ENCODE data around the gene PRR12.
"Not testable (repeated sequence)": the region's sequence is repeated elsewhere in the genome, so short reads cannot be mapped to it uniquely, and the experiment has no call there.

The PRR12 gene

GRCh38 chr19:49624967-49625910 lies 34.3 kb downstream of the PRR12 start:
- no peak for DNase-seq

DNA sequence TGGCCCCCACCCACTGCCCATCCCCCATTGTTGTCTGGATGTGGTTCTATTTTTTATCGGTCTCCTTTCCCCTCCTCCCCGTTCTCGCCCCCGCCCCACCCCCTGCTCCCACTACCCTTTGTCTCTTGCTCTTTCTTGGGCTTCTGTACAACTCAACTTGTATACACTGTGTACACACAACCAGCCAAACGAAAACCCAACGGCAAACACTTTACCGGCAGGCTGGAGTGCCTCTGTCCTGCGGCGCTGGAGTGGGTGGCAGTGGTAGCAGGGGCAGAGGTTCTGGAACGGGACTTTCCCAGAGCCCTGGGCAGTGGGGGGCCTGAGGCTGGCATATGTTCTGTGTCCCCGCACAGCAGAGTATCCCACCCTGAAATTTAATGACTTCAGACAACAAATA lies 35.2 kb downstream of the PRR12 start:
- no peak for DNase-seq

GRCh38 chr19:49629659-49630058 lies 38.7 kb downstream of the PRR12 start:
- no peak for DNase-seq

DNA sequence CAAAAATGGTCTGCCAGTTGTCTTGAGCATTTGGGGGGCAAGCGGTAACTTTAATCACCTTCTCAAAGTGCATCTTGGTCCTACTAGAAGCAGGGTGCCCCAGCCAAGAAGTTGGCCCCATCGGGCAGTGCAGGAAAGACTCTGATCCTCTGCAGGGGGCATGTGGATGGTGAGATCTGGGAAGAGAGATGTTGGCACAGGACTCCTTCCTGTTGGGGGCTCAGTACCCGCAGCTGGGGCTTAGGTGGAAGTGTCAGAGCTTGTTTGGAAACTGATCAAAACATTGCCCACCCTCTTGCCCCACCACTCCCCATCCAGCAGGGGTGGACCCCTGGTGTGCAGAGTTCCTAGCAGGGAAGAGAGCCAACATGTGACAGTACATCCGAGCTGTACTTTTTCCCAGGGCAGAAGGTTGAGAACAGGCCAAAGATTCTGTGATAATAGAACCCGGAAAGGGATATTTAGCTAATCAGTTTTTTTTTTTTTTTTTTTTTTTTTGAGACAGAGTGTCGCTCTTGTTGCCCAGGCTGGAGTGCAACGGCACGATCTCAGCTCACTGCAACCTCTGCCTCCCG lies 40.1 kb downstream of the PRR12 start:
- no peak for DNase-seq

DNA sequence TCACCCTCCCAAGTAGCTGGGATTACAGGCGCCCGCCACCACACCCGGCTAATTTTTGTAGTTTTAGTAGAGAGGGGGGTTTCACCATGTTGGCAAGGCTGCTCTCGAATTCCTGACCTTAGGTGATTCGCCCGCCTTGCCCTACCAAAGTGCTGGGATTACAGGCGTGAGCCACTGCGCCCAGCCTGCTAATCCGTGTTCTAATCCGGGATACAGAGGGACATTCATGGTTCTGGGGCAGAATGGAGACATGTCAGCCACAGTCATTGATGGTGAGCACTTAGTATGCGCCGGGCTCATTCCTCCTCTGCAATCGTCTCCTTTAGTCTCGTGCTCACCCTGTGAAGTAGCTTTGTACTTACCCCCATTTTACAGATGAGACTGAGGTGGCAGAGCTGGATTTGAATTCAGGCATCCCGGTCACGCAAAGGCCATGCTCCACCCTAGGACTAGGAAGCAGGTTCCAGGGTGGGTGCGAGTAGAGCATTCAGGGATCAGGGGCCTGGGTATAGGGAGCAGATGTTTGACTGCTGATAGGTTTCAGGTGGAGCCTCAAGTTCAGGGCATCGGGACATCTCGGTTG lies 40.7 kb downstream of the PRR12 start:
- DNase-seq, result no peak

DNA sequence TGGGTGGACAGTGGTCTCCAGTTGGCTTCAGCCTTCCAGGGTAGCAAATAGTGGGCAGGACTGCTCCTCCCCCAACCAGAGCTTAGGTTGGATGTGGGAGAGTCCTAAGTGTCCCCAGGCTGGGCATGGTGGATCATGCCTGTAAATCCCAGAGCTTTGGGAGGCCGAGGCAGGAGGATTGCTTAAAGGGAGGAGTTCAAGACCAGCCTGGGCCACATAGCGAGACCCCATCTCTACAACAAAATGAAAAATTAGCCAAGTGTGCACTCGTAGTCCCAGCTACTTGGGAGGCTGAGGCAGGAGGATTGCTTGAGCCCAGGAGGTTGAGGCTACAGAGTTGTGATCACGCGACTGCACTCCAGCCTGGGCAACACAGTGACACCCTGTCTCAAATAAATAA lies 41.6 kb downstream of the PRR12 start:
- no peak for DNase-seq

DNA sequence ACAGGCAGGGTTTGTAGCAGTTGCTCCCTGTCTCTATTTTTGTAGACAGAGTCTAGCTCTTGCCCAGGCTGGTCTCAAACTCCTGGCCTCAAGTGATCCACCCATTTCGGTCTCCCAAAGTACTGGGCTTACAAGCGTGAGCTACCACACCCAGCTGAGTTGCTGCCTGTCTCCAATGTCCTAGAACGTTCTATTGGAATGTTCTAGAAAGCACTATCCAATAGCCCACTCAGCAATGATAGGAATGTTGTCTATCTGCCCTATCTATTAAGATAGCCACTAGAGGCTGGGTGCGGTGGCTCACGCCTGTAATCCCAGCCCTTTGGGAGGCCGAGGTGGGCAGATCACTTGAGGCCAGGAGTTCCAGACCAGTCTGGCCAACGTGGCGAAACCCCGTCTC lies 42.3 kb downstream of the PRR12 start:
- DNase-seq, result not testable (repeated sequence)

DNA sequence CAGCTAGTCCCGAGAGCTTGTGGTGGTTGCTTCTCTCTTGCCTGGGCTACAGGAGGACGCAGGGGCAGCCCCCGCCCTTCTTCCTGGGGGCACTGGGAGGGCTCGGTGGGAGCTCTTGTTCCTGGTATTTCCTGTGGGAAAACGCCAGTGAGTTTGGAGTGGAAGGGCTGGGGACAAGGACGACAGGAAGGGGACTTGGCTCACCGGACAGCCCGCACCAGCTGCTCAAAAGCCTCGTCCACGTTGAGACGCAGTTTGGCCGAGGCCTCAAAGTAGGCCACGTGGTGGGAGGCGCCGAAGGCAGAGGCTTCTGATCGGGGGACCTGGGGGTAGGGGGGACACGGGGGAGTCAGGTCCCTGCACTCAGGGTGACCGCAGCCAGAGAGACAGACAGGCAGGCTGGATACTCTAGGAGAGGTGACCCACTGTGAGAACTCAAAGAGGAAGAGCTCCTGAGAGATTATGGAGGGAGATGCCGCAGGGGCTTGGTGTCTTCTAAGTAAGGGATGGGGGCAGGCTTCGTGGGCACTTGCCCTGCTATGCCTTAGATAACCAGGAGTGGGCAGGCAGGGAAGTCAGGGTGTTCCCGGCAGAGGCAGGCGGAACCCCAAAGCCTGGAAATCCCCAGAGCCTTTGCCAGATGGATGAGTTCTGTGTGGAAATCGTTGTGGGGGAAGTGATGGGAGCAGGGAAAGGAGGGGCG lies 44.7 kb downstream of the PRR12 start:
- no peak for DNase-seq

GRCh38 chr19:49636233-49636932 lies 45.4 kb downstream of the PRR12 start:
- no peak for DNase-seq

GRCh38 chr19:49637821-49638738 lies 47.1 kb downstream of the PRR12 start:
- DNase-seq, result no peak

- DNase-seq, result no peak
Observed at GRCh38 chr19:49639401-49640112, 48.6 kb downstream of the PRR12 start.

GRCh38 chr19:49640113-49640898 lies 49.3 kb downstream of the PRR12 start, which contains the start of gene RRAS:
Gene RRAS (minus strand): TSS chr19:49640143. CDS start chr19:49640098, 45 bp downstream.
- DNase-seq, result peak; percentile 93

- peak; percentile 82 for DNase-seq
Observed at GRCh38 chr19:49641688-49642491, 50.9 kb downstream of the PRR12 start, which contains the start of gene SCAF1. Gene SCAF1 (plus strand): TSS chr19:49642209. CDS start chr19:49645027, 2,818 bp downstream.

- DNase-seq, result no peak
Observed at GRCh38 chr19:49642492-49643035, 51.6 kb downstream of the PRR12 start.

- no peak for DNase-seq
Observed at GRCh38 chr19:49643466-49643865, 52.5 kb downstream of the PRR12 start.

DNA sequence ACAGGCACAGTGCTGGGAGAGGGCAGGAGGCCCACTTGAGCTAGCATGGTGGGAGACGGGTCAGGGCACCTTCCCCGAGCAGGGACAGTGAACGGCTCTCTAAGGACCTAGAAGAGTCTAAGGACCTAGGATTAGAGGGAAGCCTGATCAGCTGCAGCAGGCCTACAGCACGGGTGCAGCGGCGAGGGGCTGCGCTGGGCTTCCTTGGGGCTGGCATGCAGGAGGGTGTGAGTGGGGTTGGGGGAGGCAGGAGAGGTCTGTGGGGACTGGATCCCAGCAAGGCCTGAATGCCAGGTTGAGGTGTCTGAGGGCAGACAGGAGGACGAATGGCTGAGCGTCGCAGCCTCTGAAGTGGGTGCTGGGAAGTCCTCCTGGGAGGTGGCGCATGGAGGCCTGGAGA lies 54.6 kb downstream of the PRR12 start:
- DNase-seq, result no peak

- no peak for DNase-seq
Observed at GRCh38 chr19:49645995-49646394, 55.0 kb downstream of the PRR12 start.

GRCh38 chr19:49646586-49646985 lies 55.6 kb downstream of the PRR12 start:
- DNase-seq, result no peak
